ENCODE results near the gene C6orf89. TPM values are rescaled to one million over a fixed set of nuclear protein-coding genes. Genes with fewer than 3 reads are reported as not detected.

Gene C6orf89
- total RNA-seq, 1 donor from 2014 or later: 57.4 TPM

DNA sequence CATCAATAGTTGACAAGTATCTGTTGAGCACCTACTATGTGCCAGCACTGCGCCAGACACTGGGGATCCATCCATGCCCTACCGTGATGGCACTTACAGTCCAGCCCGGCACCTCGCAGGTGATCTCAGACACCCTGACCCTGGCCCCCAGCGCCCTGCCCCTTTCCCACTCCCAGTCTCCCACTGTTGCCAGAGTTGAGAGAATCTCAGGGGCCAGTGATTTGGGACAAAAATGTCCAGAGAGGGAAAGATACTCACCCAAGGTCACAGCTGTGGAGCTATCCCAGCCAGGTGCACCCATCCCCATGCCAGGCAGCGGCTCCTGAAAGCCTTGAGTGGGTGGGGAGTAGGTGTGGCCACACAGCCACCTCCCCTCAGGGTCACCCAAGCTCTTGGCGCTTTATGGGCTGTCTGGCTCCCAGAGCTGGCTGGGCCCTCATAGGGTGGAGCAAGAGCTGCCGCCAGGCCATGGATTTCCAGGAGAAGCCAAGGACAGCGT lies 72.1 kb downstream of the C6orf89 start:
- peak; percentile 68 for DNase-seq (ENCODE audit: low spot score)
- H3K9me3 Mint-ChIP-seq (ENCODE audit: low read depth): no peaks in the 10 kb centered on the region
- no peaks in the 10 kb centered on the region for H3K27me3 Mint-ChIP-seq (ENCODE audit: low read depth)
- peaks cover 15% of the 10 kb centered on the region for H3K4me1 Mint-ChIP-seq (ENCODE audit: low read depth)
- H3K4me3 Mint-ChIP-seq (ENCODE audit: unreplicated experiment): no peak overlapping the region
- no peak overlapping the region for H3K27ac Mint-ChIP-seq (ENCODE audit: unreplicated experiment)
- TF ChIP-seq CTCF (IDR thresholded peaks at IDR 0.05): no peak
- H3K36me3 Mint-ChIP-seq (ENCODE audit: low read depth): no peaks in the 10 kb centered on the region

- TF ChIP-seq CTCF (IDR thresholded peaks at IDR 0.05): no peak
- no peaks in the 10 kb centered on the region for H3K27me3 Mint-ChIP-seq (ENCODE audit: low read depth)
- no peaks in the 10 kb centered on the region for H3K9me3 Mint-ChIP-seq (ENCODE audit: low read depth)
- peak; percentile 93 for DNase-seq (ENCODE audit: low spot score)
- peaks cover 15% of the 10 kb centered on the region for H3K4me1 Mint-ChIP-seq (ENCODE audit: low read depth)
- no peaks in the 10 kb centered on the region for H3K36me3 Mint-ChIP-seq (ENCODE audit: low read depth)
- H3K4me3 Mint-ChIP-seq (ENCODE audit: unreplicated experiment): no peak overlapping the region
- H3K27ac Mint-ChIP-seq (ENCODE audit: unreplicated experiment): no peak overlapping the region
Observed at GRCh38 chr6:36958775-36959554, 73.2 kb downstream of the C6orf89 start.

- H3K27me3 Mint-ChIP-seq (ENCODE audit: low read depth): no peaks in the 10 kb centered on the region
- H3K9me3 Mint-ChIP-seq (ENCODE audit: low read depth): no peaks in the 10 kb centered on the region
- H3K4me1 Mint-ChIP-seq (ENCODE audit: low read depth): peaks cover 17% of the 10 kb centered on the region
- no peak overlapping the region for H3K27ac Mint-ChIP-seq (ENCODE audit: unreplicated experiment)
- no peaks in the 10 kb centered on the region for H3K36me3 Mint-ChIP-seq (ENCODE audit: low read depth)
- no peak for TF ChIP-seq CTCF (IDR thresholded peaks at IDR 0.05)
- DNase-seq (ENCODE audit: low spot score): peak; percentile 51
- H3K4me3 Mint-ChIP-seq (ENCODE audit: unreplicated experiment): no peak overlapping the region
Observed at GRCh38 chr6:36959555-36960250, 74.0 kb downstream of the C6orf89 start.

DNA sequence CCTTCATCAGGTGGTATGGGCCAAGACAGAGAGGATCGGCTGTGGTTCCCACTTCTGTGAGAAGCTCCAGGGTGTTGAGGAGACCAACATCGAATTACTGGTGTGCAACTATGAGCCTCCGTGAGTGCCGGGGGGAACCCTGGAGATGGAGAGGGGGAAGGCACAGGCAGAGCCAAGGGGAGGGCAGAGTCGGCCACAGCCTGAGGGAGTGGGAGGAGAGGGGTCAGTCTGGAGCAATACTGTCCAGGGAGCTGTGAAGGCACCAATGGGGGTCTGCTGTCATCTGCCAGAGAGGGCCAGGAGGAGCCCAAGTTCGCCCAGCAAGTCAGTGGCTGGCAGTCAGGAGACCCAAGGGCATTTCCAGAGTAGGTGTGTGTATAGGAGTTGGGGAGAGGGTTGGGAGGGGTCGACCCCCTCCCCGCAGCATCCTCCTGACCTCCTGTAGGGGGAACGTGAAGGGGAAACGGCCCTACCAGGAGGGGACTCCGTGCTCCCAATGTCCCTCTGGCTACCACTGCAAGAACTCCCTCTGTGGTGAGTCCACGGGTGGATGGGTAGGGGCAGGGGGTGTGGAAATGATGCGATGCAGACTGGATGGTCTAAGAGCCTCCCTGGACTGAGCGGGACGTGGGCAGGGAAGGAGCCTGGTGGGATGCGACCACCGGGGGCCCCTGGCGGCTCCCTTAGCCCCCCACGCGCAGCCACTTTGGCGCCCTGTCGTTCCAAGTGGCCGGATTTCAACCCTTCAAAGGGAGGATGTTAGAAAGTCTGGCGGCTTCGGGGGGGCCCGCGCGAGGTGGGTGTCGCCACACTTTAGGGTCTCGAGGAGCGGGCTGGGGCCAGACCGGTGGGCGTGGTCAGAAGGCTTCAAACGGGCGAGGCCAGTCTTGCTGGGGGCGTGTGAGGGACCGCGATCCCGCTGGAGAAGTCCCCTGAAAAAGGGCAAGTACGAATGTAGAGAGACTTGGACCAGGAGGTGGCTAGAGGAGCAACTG lies 76.0 kb downstream of the C6orf89 start:
- no peaks in the 10 kb centered on the region for H3K36me3 Mint-ChIP-seq (ENCODE audit: low read depth)
- DNase-seq (ENCODE audit: low spot score): peak; percentile 92
- H3K4me3 Mint-ChIP-seq (ENCODE audit: unreplicated experiment): no peak overlapping the region
- no peak overlapping the region for H3K27ac Mint-ChIP-seq (ENCODE audit: unreplicated experiment)
- no peaks in the 10 kb centered on the region for H3K27me3 Mint-ChIP-seq (ENCODE audit: low read depth)
- no peaks in the 10 kb centered on the region for H3K9me3 Mint-ChIP-seq (ENCODE audit: low read depth)
- peaks cover 19% of the 10 kb centered on the region for H3K4me1 Mint-ChIP-seq (ENCODE audit: low read depth)
- no peak for TF ChIP-seq CTCF (IDR thresholded peaks at IDR 0.05)
